MM.1S (cell line): ENCODE data around the gene APOO.
"Not testable (repeated sequence)": the region's sequence is repeated elsewhere in the genome, so short reads cannot be mapped to it uniquely, and the experiment has no call there.

Experiments used
- EZH2phosphoT487 ChIP-seq: fragments of 300-600 bp; sonication (generic); IDR thresholded peaks from 2 replicates; pipeline ENCODE4 v1.6.1; 2018; ENCODE audit warnings: antibody characterized with exemption, low read length
- TF ChIP-seq, protein P1 (sequence below): fragments of 300-600 bp; sonication (generic); IDR thresholded peaks from 2 replicates; pipeline ENCODE4 v1.5.1; 2016; ENCODE audit warnings: antibody characterized with exemption, low read length, mixed read lengths

DNA sequence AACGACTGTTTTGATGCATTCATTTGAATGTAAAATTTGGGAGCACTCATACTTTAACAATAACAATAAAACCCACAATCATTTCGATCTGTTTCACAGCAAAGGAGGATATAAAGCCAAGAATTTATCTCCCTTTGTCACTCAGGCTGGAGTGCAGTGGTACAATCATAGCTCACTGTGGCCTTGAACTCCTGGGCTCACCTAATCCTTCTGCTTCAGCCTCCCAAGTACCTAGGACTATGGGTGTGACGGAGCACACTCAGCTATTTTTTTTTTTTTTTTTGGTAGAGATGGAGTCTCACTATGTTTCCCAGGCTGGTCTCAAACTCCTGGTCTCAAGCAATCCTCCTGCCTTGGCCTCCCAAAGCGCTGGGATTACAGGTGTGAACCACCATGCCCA is 11.2 kb downstream of the APOO start:
- TF ChIP-seq, protein P1, sequence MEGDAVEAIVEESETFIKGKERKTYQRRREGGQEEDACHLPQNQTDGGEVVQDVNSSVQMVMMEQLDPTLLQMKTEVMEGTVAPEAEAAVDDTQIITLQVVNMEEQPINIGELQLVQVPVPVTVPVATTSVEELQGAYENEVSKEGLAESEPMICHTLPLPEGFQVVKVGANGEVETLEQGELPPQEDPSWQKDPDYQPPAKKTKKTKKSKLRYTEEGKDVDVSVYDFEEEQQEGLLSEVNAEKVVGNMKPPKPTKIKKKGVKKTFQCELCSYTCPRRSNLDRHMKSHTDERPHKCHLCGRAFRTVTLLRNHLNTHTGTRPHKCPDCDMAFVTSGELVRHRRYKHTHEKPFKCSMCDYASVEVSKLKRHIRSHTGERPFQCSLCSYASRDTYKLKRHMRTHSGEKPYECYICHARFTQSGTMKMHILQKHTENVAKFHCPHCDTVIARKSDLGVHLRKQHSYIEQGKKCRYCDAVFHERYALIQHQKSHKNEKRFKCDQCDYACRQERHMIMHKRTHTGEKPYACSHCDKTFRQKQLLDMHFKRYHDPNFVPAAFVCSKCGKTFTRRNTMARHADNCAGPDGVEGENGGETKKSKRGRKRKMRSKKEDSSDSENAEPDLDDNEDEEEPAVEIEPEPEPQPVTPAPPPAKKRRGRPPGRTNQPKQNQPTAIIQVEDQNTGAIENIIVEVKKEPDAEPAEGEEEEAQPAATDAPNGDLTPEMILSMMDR = not testable (repeated sequence)
- not testable (repeated sequence) for TF ChIP-seq EZH2phosphoT487
